GM19467 (cell line): Measurements from ENCODE around the gene PDE8A.
"Not testable (repeated sequence)": the region's sequence is repeated elsewhere in the genome, so short reads cannot be mapped to it uniquely, and the experiment has no call there.

Experiments
- ATAC-seq: cut with Tn5 transposase; IDR thresholded peaks from one replicate; pipeline ENCODE4 v1.9.1; 2021; ENCODE audit warnings: mild to moderate bottlenecking, moderate library complexity; ENCODE audit not compliant: unreplicated experiment

The PDE8A gene

DNA sequence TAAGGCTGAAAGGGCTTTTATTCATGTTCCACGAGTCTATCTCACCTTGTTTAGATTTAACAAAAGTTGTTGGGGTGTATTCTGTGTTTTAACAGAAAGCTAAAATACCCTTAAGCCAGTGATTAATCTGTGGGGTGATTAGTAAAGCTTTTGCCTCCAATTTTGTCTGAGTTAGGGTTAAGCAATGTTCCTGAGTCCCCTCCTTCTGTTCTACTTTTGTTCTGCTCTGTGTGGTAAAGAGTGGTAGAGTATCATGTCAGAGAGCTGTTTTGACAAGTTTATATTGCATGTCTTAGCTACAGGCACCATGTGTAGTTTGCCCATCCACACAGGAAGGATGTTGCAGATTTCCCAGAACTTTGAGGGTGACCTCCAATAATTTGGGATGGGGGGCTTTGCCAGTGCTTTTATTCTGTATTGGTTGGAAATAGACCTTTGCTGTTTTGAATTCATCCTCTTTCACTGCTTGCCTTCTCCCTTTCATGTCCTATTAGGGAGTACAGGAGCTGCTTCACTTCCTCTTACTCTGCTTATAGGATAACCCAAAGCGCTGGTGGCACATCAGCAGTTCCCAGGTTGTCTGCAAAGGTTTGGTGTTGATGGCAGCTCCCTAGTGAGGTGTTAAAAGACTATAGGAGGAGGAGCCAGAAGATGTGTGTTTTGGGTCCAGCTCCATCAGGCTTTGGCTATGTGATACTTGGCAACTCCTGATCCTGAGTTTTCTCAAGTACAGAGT, 7.4 kb downstream of the PDE8A start:
- no peak for ATAC-seq

- no peak for ATAC-seq
Observed at GRCh38 chr15:84990507-84990906, 8.9 kb downstream of the PDE8A start.

- no peak for ATAC-seq
Observed at GRCh38 chr15:84991014-84991712, 9.5 kb downstream of the PDE8A start.

DNA sequence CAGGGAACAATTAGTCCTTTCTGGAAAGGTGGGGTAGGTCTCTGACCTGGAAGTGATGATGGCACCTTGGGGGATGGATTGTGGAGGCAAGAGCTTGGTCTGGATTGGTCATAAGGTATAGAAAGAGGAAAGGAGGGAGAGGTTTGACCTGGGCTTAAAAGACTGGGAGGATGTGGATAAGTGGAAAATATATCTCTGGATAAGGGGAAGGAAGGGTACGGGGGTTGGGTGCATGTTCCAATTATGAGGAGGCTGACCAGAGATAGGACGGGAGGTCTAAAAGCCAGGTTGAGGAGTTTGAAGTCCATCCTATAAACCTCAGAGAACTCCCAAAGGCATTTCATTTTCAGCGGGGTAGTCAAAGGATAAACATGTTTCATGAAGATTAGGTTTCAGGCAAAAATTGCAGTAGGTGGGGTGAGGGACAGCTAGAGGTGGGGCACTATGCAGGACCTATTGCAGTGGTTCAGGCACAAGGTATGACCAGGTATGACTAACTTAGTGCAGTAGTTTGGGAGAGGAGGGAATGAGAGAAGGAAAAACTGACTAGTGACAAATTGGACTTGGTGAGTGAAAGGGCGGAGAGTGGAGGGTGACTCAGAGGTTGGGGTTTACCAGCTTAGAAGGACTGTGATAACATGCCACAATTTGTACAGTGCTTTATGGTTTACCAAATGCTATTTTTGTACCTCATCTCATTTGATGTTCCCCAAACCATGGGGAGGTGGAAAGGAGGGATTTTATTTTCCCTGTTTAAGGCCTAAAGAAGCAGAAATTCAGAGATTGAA, 10.7 kb downstream of the PDE8A start:
- no peak for ATAC-seq

GRCh38 chr15:84996055-84996454, 14.4 kb downstream of the PDE8A start:
- ATAC-seq, result no peak

DNA sequence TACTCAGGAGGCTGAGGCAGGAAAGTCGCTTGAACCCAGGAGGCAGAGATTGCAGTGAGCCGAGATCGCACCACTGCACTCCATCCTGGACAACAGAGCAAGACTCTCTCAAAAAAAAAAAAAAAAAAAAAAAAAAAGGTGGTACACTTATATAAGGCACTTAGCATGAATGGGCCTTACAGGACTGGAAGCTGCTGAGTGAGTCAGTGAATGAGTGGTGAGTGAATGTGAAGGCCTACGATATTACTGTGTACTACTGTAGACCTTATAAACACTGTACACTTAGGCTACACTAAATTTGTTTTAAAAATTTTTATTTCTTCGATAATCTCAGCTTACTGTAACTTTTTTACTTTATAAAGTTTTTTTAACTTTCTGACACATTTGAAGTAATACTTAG, 15.1 kb downstream of the PDE8A start:
- not testable (repeated sequence) for ATAC-seq

DNA sequence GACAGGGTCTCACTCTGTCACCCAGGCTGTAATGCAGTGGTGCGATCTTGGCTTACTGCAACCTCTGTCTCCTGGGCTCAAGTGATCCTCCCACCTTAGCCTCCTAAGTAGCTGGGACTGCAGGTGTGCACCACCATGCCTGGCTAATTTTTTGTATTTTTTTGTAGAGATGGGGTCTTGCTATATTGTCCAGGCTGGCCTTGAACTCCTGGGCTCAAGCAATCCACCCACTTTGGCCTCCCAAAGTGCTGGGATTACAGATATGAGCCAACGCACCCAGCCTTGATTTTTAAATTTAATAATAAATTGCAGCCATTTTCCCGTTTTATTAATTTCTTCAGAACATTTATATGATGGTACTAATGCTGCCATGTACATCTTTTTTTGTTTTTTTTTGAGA, 15.6 kb downstream of the PDE8A start:
- not testable (repeated sequence) for ATAC-seq

GRCh38 chr15:85000189-85000864, 18.7 kb downstream of the PDE8A start:
- ATAC-seq, result no peak

DNA sequence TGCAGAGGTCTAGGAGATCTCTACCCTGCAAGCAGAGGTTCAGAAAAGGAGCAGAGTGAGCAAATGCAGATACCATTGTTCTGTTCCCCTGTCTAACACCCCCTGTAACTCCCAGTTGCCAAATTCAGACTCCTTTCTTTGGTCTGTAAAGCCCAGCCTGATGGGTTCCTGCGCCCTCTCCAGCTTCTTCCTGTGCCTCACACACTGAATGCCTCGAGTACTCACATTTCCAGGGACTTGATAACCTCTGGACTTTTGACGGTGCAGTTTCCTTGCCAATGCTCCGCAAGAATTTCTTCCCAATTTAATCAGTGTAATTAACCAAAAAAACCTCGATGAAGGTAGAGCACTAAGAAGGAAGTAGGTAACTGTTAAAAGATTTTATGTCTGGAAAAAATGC, 19.3 kb downstream of the PDE8A start:
- ATAC-seq, result no peak

- ATAC-seq, result no peak
Observed at GRCh38 chr15:85002517-85002916, 20.9 kb downstream of the PDE8A start.

GRCh38 chr15:85003593-85004312, 22.1 kb downstream of the PDE8A start:
- ATAC-seq, result no peak

DNA sequence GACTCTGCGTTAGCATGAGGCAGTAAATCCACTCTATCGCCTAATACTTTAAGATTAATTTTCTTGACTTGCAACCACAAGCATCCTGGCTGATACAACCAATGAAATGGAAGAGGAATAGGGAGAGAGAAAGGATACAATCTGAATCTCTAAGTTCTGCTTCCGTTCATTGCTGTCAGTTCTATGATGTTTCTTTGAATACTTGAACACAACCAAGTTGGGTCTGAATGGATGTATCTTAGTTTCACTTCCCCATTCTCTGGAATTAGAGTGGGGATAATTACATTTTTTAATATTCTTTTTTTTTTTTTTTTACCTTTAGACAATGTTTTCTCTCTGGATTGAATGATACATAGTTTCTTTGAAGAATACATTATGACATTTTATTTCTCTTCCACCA, 22.9 kb downstream of the PDE8A start:
- no peak for ATAC-seq

DNA sequence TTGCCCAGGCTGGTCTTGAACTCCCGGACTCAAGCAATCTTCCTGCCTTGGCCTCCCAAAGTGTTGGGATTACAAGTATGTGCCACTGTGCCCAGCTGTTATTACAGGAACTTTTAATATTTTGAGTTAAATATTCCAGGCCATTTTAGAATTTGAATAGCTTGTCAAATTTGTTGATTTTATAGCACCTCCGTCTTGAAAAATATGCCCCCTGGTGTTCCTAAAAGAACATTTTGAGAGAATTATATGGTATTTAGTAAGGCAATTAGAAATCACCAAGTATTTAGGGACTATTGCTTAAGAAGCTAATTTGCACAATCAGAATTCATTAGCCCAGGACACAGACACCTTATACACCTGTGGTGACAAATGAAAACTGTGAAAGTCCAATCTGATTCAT, 23.7 kb downstream of the PDE8A start:
- no peak for ATAC-seq

DNA sequence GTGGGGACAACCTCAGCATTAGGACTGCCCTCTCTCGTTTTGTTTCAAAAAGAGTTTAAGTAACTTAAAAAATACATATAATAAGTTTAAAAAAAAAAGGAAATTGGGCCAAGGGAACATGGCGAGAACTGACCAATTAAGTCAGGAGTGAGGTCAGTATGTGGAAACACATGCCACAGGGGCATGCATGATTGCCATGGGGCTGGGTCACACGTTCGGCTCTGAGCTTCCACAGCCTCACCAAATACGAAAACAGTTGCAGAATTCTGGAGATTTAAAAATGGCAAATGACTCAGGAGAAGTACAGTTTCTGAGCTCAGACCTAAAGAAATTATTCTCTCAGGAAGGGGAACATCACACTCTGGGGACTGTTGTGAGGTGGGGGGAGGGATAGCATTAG, 24.1 kb downstream of the PDE8A start:
- no peak for ATAC-seq

- no peak for ATAC-seq
Observed at GRCh38 chr15:85006201-85006600, 24.5 kb downstream of the PDE8A start.

GRCh38 chr15:85006655-85007054, 25.0 kb downstream of the PDE8A start:
- ATAC-seq, result no peak

DNA sequence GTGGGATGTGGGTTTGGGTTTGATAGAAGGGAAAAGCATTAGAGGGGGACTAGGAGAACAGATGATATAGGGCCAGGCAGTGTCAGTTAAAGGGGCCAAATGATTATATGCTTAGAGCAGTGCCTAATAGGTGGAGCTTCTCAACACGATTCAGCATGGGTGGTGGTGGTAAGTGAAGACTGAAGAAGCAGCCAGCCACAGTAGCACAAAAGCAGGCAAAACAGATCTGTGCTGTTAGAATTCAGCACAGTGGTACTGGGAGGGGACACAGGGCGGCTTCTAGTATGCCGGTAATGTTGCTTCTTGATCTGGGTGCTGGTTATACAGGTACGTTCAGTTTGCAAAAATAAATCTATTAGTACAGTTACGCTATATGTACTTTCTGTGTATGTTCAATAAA, 25.5 kb downstream of the PDE8A start:
- no peak for ATAC-seq

DNA sequence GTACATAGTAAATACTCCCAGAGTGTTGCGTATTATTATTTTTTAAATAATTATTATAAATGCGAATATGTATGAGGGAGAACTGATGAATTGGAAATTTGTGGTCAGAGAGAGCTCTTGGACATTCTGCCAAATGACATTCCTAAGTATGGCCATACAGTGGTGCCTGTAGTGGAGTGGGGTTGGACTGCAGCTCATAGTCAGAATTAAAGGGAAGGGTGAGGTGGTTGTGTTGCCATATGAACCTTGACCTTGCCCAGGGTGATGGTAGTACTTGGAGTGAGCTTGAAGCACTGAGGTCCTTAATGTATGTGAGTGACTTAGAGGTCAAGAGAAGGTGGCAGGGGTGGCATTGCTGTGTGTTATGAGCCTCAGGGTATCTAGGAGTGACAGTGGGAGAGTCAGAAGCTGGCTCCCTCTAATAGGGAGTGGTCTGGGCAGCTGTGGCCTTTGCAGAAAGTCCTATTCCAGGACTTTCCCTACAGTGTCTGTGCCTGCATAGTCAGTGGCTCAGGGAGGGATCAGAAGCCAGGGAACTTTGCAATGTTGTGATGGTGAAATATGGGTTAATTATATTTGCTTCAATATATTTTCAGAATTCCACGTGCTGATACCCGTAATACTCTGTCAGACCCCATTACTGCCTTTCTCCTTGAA, 26.2 kb downstream of the PDE8A start:
- ATAC-seq, result no peak

DNA sequence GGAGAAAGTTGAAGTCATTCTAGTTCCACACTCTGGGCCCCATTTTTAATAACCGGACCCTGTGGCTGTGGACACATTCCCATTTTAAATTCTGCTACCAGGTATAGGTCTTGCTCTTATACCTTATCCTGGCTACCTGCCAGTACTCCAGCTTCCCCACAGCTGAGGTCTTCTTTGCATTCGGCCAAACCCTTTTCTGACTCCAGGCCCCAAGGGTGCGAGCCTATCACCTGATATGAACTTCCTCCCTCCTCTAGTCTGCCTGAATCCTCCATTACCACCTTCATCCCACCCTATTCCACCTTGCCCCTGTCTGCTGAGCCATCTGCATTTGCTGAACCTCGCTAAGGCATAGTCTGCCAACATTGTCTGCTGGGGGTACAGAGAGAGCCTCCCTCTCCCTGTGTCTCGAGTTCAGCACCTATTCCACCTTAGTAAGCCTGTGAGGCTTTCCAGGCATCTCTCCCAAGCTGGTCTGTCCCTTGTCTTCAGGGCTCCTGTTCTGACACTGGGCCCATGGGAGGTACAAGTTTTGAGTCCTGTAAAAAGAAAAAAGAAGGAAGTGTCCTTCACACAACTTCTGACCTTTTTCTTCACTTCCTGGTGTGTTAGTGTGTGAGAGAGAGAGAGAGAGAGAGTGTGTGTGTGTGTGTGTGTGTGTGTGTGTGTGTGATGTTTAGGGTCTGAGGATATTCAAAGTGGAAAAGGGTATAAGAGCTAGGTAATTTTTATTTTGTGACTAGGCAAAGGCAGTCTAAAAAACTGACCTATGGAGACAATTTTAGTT, 27.0 kb downstream of the PDE8A start:
- ATAC-seq, result no peak
